ENCODE measurements around the gene SRGN. TPM values are rescaled to one million over a fixed set of nuclear protein-coding genes. Genes with fewer than 3 reads are reported as not detected.
A peak's percentile ranks its signal among the peaks of the same experiment; 100 is the strongest.

SRGN gene
- total and polyA plus RNA-seq, 2 of the 8 experiments (the other 6 are each of a cell fraction or from before 2014, with no cell fraction given), result 0.06 TPM; not detected in 1

DNA sequence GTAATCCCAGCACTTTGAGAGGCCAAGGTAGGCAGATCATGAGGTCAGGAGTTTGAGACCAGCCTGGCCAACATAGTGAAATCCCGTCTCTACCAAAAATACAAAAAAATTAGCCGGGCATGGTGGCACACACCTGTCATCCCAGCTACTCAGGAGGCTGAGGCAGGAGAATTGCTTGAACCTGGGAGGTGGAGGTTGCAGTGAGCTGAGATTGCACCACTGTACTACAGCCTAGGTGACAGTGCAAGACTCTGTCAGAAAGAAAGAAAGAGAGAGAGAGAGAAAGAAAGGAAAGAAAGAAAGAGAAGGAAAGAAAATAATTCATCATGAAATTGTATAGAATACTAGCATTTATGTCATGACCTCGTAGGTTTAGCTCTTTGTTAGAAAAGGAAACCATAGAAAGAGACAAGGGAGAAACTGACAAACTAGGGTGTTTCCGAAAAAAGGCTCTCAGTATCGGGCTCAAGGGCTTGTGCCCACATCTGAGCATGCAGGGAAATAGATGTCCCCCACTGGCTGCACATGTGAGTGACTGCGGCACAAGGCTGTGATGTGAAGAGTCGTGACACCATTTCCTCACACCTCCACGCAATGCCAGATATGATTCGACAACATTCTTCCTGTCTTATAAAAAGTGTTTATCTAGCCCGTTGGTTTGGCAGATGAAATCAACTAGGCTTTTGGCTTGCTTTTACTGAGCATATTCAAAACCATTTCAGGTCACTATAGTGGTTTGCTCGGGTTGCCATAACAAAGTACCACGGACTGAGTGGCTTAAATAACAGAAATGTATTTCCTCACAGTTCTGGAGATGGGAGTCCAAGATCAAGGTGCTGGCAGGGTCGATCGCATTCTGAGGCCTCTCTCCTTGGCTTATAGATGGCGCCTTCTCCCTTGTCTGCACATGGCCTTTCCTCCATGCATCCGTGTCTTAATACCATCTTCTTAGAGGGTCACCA lies 2.0 kb downstream of the SRGN start:
- Histone ChIP-seq H3K23me2 (ENCODE audit: low read depth, low read length) (no peaks in the 10 kb centered on the region), H2BK15ac (ENCODE audit: low read length) (no peak overlapping the region), H3K23ac (ENCODE audit: insufficient read length) (no peak overlapping the region), H3K18ac (ENCODE audit: extremely low read depth, low read length) (no peak overlapping the region), H4K91ac (replicated peaks; ENCODE audit: insufficient read length, low read length) (peak overlapping the region; percentile 15), H4K20me1 (replicated peaks in 1 of 2; ENCODE audit: control insufficient read depth in 1 of 2, insufficient read depth in 2 of 2, low read length in 2 of 2) (no peaks in the 10 kb centered on the region), H3K14ac (ENCODE audit: insufficient read length) (no peak overlapping the region), H3K9me3 (ENCODE audit: insufficient read depth in 2 of 2, low read depth in 1 of 2, low read length in 1 of 2) (no peaks in the 10 kb centered on the region), H3K4me1 (replicated peaks in 1 of 4; ENCODE audit: control insufficient read depth in 3 of 4, insufficient read depth in 4 of 4, low read length in 3 of 4) (peaks cover 0 to 4% (median 1%) of the 10 kb centered on the region in 4 experiments; a peak in 3 of 7 replicates), H2BK20ac (ENCODE audit: low read length) (no peak overlapping the region), H3K4me2 (ENCODE audit: insufficient read depth in 1 of 2, low read depth in 2 of 2, low read length in 2 of 2) (no peak overlapping the region), H4K5ac (ENCODE audit: insufficient read length, low read depth, low read length) (no peak overlapping the region), H2AFZ (ENCODE audit: low read length) (no peak overlapping the region), H2BK12ac (ENCODE audit: low read depth, low read length) (no peak overlapping the region), H3K36me3 (ENCODE audit: control insufficient read depth in 2 of 4, insufficient read depth in 4 of 4, low read length in 3 of 4) (no peaks in the 10 kb centered on the region), H3K27me3 (replicated peaks in 1 of 4; ENCODE audit: control insufficient read depth in 3 of 4, extremely low read depth in 1 of 4, insufficient read depth in 3 of 4, low read length in 3 of 4) (no peaks in the 10 kb centered on the region), H2AK5ac (ENCODE audit: low read depth, low read length) (no peak overlapping the region), H2BK120ac (replicated peaks; ENCODE audit: low read depth, low read length) (no peak overlapping the region), H3K4ac (replicated peaks; ENCODE audit: insufficient read length, low read depth, low read length) (no peak overlapping the region), H2BK5ac (ENCODE audit: low read depth, low read length) (no peak overlapping the region), H3K4me3 (ENCODE audit: extremely low read depth in 1 of 4, insufficient read depth in 2 of 4, low read depth in 3 of 4, low read length in 4 of 4) (no peak overlapping the region), H3K79me1 (ENCODE audit: low read depth, low read length) (no peaks in the 10 kb centered on the region), H3K79me2 (ENCODE audit: control insufficient read depth in 1 of 2, insufficient read depth in 2 of 2, low read length in 2 of 2) (no peaks in the 10 kb centered on the region), H3K56ac (replicated peaks; ENCODE audit: insufficient read length, low read depth, low read length) (no peak overlapping the region), H3K27ac (ENCODE audit: low read depth, low read length) (no peak overlapping the region), H4K8ac (ENCODE audit: extremely low read depth, insufficient read depth, low read length) (no peak overlapping the region), H3K9ac (replicated peaks in 1 of 4; ENCODE audit: extremely low read depth in 1 of 4, low read depth in 3 of 4, low read length in 3 of 4) (no peak overlapping the region)
- DNase-seq (ENCODE audit: low read depth in 1 of 2, low spot score in 2 of 2), result no peak
- POLR2A ChIA-PET (ENCODE audit: partially characterized antibody), result interaction anchor here (1.0 kb wide), 1 partner anchor 35 kb away, joined by 3 read pairs; no protein-coding TSS in a partner anchor
- 85% methylated on average over 16 of the region's 16 CpGs; no CpG with 5 or more reads in 1 of the 2 experiments for WGBS, 2 experiments (ENCODE audit: extremely low coverage in 1 of 2, insufficient coverage in 1 of 2, insufficient read length in 1 of 2, insufficient replicate concordance in 2 of 2, low coverage in 1 of 2, low lambda C conversion rate in 2 of 2, missing lambda C conversion rate in 1 of 2)
- CTCF ChIA-PET (ENCODE audit: partially characterized antibody), result interaction anchor here (1.0 to 1.7 kb wide), 2 partner anchors 21 to 94 kb away, joined by 3 read pairs; no protein-coding TSS in a partner anchor
- TF ChIP-seq JUN (IDR thresholded peaks at IDR 0.05; ENCODE audit: low read depth, low read length), result no peak
- TF ChIP-seq NRF1 (IDR thresholded peaks at IDR 0.05; ENCODE audit: low read depth, low read length), result no peak
- TF ChIP-seq HDAC6 (IDR thresholded peaks at IDR 0.05; ENCODE audit: low read depth, low read length), result no peak
- TF ChIP-seq, protein P1, sequence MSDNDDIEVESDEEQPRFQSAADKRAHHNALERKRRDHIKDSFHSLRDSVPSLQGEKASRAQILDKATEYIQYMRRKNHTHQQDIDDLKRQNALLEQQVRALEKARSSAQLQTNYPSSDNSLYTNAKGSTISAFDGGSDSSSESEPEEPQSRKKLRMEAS (IDR thresholded peaks at IDR 0.05), result no peak
- no peak for TF ChIP-seq SIRT6 (IDR thresholded peaks at IDR 0.05; ENCODE audit: low read length)
- no peak for TF ChIP-seq KDM1A (IDR thresholded peaks at IDR 0.05; ENCODE audit: borderline replicate concordance, low read length)
- TF ChIP-seq RFX5 (IDR thresholded peaks at IDR 0.05; ENCODE audit: borderline replicate concordance, low read depth, low read length), result no peak
- no peak for FAIRE-seq
